RPMI7951 (cell line): ENCODE results near the gene NLRP13. TPM values are rescaled to one million over a fixed set of nuclear protein-coding genes. Genes with fewer than 3 reads are reported as not detected.

Source experiments
- DNase-seq: peaks from one replicate; pipeline ENCODE4 v3.0.0-alpha.2; 2012; ENCODE audit warnings: low read depth
- total RNA-seq: library from RNA; depleted of rRNA; stranded (reverse); fragments of >200 nt; shearing (Covaris generic); gene quantifications from 2 replicates; pipeline ENCODE4 v1.2.3, GENCODE V29; 2014; rRNA removed

The NLRP13 gene
- total RNA-seq, 1 experiment from 2014 or later: not detected

- DNase-seq: no peak
Measured at GRCh38 chr19:55901369-55902079, 30.6 kb downstream of the NLRP13 start.

GRCh38 chr19:55898911-55899310 is 33.2 kb downstream of the NLRP13 start:
- no peak for DNase-seq

DNA sequence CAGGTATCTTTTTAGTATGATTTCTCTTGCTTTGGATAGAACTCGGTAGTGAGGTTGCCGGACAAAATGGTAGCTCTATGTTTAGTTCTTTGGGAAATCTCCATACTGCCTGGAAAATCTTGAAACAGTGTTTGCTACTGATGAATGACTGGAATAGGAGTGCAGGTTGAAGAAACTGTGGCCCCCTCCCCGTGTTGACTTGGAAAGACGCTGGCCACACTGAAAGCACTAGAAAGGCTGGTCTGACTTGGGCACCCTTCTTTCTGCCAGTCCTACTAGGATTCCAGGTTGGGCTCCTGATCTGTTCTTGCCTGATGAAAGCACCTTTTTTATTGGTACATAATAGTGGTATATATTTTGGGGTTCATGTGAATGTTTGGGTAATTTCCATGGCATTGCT is 49.5 kb downstream of the NLRP13 start:
- no peak for DNase-seq

DNA sequence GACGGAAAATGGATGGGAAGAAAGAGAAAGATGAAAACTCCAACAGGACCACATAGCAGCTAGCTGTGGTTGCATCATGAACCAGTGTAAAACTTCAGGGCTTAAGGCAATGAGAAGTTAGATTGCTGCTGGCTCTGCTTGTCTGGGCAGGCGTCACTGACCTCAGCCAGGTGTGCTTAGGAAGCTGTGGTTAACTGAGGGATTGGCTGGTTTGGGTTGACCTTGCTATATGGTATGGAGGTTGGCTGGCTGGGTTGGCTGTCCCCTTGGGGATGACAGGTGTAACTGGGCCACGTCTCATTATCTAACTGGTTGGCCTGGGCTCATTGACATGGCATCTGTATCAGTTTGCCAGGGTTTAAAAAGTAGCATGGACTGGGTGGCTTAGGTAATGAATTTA is 54.9 kb downstream of the NLRP13 start:
- DNase-seq: no peak

DNA sequence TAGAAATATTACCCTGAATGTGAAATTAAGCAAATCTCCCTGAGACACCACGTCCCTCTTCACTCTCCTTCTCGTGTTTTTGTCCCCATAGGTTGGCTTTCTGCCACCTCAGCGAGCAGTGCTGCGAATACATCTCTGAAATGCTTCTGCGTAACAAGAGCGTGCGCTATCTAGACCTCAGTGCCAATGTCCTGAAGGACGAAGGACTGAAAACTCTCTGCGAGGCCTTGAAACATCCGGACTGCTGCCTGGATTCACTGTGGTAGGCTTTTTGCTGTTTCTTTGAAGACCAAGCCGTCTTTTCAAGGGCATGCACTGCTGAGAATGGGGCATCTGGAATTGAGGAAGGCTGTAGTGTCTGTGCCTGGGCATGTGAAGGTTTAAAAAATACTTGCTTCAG is 61.4 kb downstream of the NLRP13 start:
- no peak for DNase-seq

DNA sequence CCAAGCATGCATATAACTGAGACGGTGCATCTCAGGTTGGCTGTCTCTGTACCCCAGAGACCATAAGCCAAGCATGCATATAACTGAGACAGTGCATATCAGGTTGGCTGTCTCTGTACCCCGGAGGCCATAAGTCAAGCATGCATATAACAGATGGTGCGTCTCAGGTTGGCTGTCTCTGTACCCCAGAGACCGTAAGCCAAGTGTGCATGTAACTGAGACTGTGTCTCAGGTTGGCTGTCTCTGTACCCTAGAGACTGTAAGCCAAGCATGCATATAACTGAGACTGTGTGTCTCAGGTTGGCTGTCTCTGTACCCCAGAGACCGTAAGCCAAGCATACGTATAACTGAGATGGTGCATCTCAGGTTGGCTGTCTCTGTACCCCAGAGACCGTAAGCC is 65.0 kb downstream of the NLRP13 start:
- no peak for DNase-seq

DNA sequence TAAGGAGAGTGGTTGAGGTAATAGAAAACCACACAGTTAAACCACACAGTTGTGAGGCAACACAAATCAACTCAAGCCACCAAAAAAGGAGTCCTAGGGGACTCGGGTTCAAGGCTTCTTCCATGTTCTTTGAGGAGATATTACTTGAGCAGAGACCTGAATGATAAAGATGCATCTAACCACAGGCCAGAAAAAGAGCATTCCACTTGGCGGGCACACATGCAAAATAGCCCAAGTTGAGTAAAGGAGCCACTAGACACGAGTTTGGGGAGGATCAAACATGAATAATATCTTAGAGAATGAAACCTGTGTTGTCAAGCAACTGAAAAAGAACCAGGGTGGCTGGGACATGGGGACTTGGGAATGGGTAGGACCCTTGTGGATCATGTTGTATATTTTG is 65.6 kb downstream of the NLRP13 start:
- no peak for DNase-seq

DNA sequence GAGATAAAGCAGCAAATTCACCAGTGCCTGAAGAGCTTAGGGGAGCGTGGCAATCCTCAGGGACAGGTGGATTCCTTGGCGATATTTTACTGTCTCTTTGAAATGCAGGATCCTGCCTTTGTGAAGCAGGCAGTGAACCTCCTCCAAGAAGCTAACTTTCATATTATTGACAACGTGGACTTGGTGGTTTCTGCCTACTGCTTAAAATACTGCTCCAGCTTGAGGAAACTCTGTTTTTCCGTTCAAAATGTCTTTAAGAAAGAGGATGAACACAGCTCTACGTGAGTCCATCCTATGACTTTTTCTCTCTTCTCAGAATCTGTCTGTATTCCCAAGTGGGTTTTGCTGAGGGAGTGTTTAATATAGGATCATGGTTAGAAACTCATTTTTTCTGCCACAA is 73.2 kb downstream of the NLRP13 start:
- DNase-seq: no peak

DNA sequence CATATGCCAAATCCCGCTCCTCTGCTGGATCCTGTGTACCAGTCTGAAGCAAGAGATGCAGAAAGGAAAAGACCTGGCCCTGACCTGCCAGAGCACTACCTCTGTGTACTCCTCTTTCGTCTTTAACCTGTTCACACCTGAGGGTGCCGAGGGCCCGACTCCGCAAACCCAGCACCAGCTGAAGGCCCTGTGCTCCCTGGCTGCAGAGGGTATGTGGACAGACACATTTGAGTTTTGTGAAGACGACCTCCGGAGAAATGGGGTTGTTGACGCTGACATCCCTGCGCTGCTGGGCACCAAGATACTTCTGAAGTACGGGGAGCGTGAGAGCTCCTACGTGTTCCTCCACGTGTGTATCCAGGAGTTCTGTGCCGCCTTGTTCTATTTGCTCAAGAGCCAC is 73.7 kb downstream of the NLRP13 start:
- DNase-seq: no peak

DNA sequence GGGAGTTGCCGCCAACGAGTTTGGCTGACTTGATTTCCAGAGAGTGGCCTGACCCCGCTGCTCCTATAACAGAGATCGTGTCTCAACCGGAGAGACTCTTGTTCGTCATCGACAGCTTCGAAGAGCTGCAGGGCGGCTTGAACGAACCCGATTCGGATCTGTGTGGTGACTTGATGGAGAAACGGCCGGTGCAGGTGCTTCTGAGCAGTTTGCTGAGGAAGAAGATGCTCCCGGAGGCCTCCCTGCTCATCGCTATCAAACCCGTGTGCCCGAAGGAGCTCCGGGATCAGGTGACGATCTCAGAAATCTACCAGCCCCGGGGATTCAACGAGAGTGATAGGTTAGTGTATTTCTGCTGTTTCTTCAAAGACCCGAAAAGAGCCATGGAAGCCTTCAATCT is 74.2 kb downstream of the NLRP13 start:
- DNase-seq: no peak

DNA sequence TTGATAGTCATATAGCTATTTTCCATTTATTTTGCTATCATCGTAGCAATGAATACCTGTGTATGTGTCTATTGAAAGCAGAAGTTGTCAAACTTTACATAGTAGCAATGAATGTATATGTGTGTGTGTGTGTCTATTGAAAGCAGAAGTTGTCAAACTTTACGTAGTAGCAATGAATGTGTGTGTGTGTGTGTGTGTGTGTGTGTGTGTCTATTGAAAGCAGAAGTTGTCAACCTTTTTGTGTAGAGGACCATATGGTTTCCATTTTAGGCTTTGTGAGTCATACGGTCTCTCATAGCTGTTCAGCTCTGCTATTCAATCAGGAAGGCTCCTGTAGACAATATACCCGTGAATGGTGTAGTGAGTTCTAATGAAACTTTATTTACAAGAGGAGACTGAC is 75.0 kb downstream of the NLRP13 start:
- peak; percentile 41 for DNase-seq

- DNase-seq: no peak
Measured at GRCh38 chr19:55855160-55855559, 77.0 kb downstream of the NLRP13 start.

Other genes starting within 250 kb of the NLRP13 start
- gene NLRP9, start 193.9 kb downstream of the NLRP13 start, total RNA-seq: not detected in 2 replicates
- 0.24 TPM in 1 of 2 replicates, not detected in the other for gene RFPL4A, start 173.2 kb downstream of the NLRP13 start, total RNA-seq
- 0.20 TPM in 1 of 2 replicates, not detected in the other for gene RFPL4AL1, start 163.2 kb downstream of the NLRP13 start, total RNA-seq
- gene NLRP11, start 100.3 kb downstream of the NLRP13 start, total RNA-seq: 1.3 and 1.7 TPM in 2 replicates
- not detected in 2 replicates for gene NLRP4, start 95.8 kb downstream of the NLRP13 start, total RNA-seq
- not detected in 2 replicates for gene NLRP8, start 15.5 kb upstream of the NLRP13 start, total RNA-seq
- not detected in 2 replicates for gene NLRP5, start 54.4 kb upstream of the NLRP13 start, total RNA-seq
- gene ZNF787, start 189.0 kb upstream of the NLRP13 start, total RNA-seq: 4.4 and 10.7 TPM in 2 replicates
- gene ZNF444, start 209.0 kb upstream of the NLRP13 start, total RNA-seq: 5.0 and 8.8 TPM in 2 replicates
- not detected in 2 replicates for gene GALP, start 243.7 kb upstream of the NLRP13 start, total RNA-seq